ENCODE data around the gene ACAN. TPM values are rescaled to one million over a fixed set of nuclear protein-coding genes. Genes with fewer than 3 reads are reported as not detected.

Gene ACAN
- total RNA-seq, 1 experiment from 2014 or later, result not detected

DNA sequence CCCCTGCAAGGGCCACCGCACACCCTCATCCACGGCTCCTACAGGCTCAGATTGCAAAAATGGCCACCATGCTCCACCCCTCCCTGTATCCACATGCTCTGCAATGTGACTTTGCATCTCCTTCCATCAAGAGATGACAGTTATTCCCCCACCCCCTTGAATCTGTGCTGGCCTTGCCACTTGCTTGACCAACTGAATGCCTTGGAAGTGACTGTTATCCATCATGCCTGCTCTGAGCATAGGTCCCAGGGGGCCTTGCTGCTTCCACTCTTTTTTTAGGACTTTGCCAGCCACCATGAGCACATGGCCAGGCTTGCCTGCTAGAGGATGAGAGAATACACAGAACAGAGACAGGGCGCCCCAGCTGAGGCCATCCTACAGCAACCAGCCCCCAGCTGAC lies 78.5 kb downstream of the ACAN start:
- Mint-ChIP-seq H3K27me3 (ENCODE audit: unreplicated experiment) (no peaks in the 10 kb centered on the region), H3K9me3 (ENCODE audit: low read depth, unreplicated experiment) (no peaks in the 10 kb centered on the region), H3K27ac (ENCODE audit: unreplicated experiment) (no peak overlapping the region), H3K4me3 (ENCODE audit: low read depth, unreplicated experiment) (no peak overlapping the region), H3K4me1 (ENCODE audit: low read depth, unreplicated experiment) (no peaks in the 10 kb centered on the region), H3K36me3 (ENCODE audit: insufficient read depth, unreplicated experiment) (no peaks in the 10 kb centered on the region)
- intact Hi-C loops (cut with micrococcal nuclease; ENCODE audit: unreplicated experiment), result no loop called here
- BruUV-seq (replicated peaks), result no TSS peak
- TF ChIP-seq, protein P1, sequence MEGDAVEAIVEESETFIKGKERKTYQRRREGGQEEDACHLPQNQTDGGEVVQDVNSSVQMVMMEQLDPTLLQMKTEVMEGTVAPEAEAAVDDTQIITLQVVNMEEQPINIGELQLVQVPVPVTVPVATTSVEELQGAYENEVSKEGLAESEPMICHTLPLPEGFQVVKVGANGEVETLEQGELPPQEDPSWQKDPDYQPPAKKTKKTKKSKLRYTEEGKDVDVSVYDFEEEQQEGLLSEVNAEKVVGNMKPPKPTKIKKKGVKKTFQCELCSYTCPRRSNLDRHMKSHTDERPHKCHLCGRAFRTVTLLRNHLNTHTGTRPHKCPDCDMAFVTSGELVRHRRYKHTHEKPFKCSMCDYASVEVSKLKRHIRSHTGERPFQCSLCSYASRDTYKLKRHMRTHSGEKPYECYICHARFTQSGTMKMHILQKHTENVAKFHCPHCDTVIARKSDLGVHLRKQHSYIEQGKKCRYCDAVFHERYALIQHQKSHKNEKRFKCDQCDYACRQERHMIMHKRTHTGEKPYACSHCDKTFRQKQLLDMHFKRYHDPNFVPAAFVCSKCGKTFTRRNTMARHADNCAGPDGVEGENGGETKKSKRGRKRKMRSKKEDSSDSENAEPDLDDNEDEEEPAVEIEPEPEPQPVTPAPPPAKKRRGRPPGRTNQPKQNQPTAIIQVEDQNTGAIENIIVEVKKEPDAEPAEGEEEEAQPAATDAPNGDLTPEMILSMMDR (IDR thresholded peaks at IDR 0.05; ENCODE audit: unreplicated experiment), result no peak
- CTCF ChIA-PET, result no interaction called here
- DNase-seq, result no peak

DNA sequence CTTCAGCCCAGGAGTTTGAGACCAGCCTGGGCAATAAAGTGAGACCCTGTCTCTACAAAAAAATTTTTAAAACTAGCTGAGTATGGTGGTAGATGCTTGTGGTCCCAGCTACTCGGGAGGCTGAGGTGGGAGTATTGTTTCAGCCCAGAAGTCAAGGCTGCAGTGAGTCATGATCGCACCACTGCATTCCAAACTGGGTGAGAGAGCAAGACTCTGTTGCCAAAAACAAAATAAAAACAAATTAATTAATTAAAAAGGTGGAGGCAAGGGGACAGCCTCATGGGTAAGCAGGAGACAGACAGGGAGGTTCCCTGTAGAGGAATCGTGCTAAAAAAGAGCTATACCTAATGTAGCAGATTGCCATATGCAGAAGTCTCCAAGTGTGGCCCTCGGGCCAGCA lies 79.5 kb downstream of the ACAN start:
- no peak for DNase-seq
- Mint-ChIP-seq H3K9me3 (ENCODE audit: low read depth, unreplicated experiment) (no peaks in the 10 kb centered on the region), H3K27ac (ENCODE audit: unreplicated experiment) (no peak overlapping the region), H3K27me3 (ENCODE audit: unreplicated experiment) (no peaks in the 10 kb centered on the region), H3K4me1 (ENCODE audit: low read depth, unreplicated experiment) (no peaks in the 10 kb centered on the region), H3K36me3 (ENCODE audit: insufficient read depth, unreplicated experiment) (no peaks in the 10 kb centered on the region), H3K4me3 (ENCODE audit: low read depth, unreplicated experiment) (no peak overlapping the region)
- TF ChIP-seq, protein P1 (IDR thresholded peaks at IDR 0.05; ENCODE audit: unreplicated experiment), result no peak
- intact Hi-C loops (cut with micrococcal nuclease; ENCODE audit: unreplicated experiment), result no loop called here
- CTCF ChIA-PET, result interaction anchor here (1.3 kb wide), 1 partner anchor 8 kb away, joined by 4 read pairs; no protein-coding TSS in a partner anchor
- no TSS peak for BruUV-seq (replicated peaks)

DNA sequence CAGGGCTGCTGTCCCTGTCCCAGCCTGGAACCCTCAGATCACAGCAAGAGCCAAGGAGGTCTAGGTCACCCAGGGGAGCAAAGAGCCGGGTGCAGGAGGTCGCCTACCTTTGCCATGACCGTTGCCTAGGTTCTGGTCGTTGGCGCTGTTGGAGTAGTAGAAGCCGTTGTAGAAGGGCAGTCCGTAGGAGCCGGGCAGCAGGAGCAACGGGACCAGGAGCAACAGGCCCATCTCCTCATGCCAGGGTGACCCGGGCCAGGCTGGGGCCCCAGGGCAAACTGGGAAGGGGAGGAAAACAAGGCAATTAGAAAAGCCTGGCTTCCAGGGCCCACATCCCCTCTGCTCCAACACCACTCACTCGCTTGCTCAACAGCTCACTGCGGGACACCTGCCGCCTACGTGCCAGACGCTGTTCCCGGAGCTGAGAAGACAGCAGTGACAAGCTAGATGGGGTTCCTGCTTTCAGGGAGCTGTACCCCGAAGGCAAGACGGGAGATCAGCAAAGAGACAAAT lies 83.9 kb downstream of the ACAN start:
- intact Hi-C loops (cut with micrococcal nuclease; ENCODE audit: unreplicated experiment), result no loop called here
- no peaks in the 10 kb centered on the region for H3K27me3 Mint-ChIP-seq (ENCODE audit: unreplicated experiment)

DNA sequence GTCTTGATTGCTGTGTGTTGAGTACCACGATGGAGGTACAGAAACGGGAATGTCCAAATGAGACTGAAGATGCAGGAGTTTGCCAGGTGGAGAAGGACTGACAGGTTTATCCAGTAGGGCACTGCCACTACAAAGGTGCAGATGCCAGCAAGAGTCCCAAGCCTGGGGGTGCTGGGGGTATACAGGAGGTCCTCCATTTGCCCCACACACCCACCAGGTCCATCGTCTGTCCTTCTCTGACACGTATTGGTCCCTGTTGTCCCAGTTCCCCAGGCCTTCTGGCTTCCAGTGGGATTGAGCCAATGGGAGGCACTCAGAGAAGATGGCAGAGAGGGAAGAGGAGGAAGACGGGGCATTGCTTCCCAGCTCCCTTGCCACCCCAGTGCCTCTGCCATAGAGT lies 85.5 kb downstream of the ACAN start:
- Mint-ChIP-seq H3K4me1 (ENCODE audit: low read depth, unreplicated experiment) (no peaks in the 10 kb centered on the region), H3K36me3 (ENCODE audit: insufficient read depth, unreplicated experiment) (no peaks in the 10 kb centered on the region), H3K9me3 (ENCODE audit: low read depth, unreplicated experiment) (no peaks in the 10 kb centered on the region), H3K27ac (ENCODE audit: unreplicated experiment) (no peak overlapping the region), H3K4me3 (ENCODE audit: low read depth, unreplicated experiment) (no peak overlapping the region), H3K27me3 (ENCODE audit: unreplicated experiment) (no peaks in the 10 kb centered on the region)
- TF ChIP-seq, protein P1 (IDR thresholded peaks at IDR 0.05; ENCODE audit: unreplicated experiment), result no peak
- intact Hi-C loops (cut with micrococcal nuclease; ENCODE audit: unreplicated experiment), result no loop called here
- CTCF ChIA-PET, result interaction anchor here (1.3 kb wide), 1 partner anchor 16 kb away, joined by 4 read pairs; no protein-coding TSS in a partner anchor
- no peak for DNase-seq
- no TSS peak for BruUV-seq (replicated peaks)

More for the DNA sequence above, 83.9 kb downstream of the ACAN start:
- no peak overlapping the region for H3K27ac Mint-ChIP-seq (ENCODE audit: unreplicated experiment)
- DNase-seq, result no peak
- no peaks in the 10 kb centered on the region for H3K9me3 Mint-ChIP-seq (ENCODE audit: low read depth, unreplicated experiment)
- H3K4me3 Mint-ChIP-seq (ENCODE audit: low read depth, unreplicated experiment), result no peak overlapping the region
- no peaks in the 10 kb centered on the region for H3K4me1 Mint-ChIP-seq (ENCODE audit: low read depth, unreplicated experiment)
- H3K36me3 Mint-ChIP-seq (ENCODE audit: insufficient read depth, unreplicated experiment), result no peaks in the 10 kb centered on the region
- CTCF ChIA-PET, result interaction anchor here (0.6 kb wide), 1 partner anchor 882 kb away, joined by 6 read pairs; no protein-coding TSS in a partner anchor
- TF ChIP-seq, protein P1 (IDR thresholded peaks at IDR 0.05; ENCODE audit: unreplicated experiment), result no peak
- no TSS peak for BruUV-seq (replicated peaks)

Data from Calu3 (cell line).